Posterior cingulate gyrus (tissue), 11 donors: Measurements from ENCODE around the gene TNS1.

Source experiments
- DNase-seq, 10 donors: peaks; one replicate each; pipeline versions ENCODE4 v3.0.0 to v3.0.0-alpha.2; 2020 to 2021; ENCODE audit warnings: mixed read lengths in 3 of 10
- intact Hi-C: fragments of 100-400 bp; cut with DNase I; formaldehyde crosslinking; loops from one replicate; pipeline ENCODE4 v1.15.1; 2023

TNS1 gene

GRCh38 chr2:217950401-217950871 lies 52.4 kb downstream of the TNS1 start:
- intact Hi-C loops, result no loop called here
- peak in 2 of 10 donors; percentile 55 to 70 for DNase-seq

- DNase-seq, result no peak
- intact Hi-C loops, result no loop called here
Observed at GRCh38 chr2:217949447-217949846, 53.3 kb downstream of the TNS1 start.

GRCh38 chr2:217948897-217949296 lies 53.9 kb downstream of the TNS1 start:
- peak in 1 of 10 donors; percentile 32 for DNase-seq

GRCh38 chr2:217948351-217948791 lies 54.4 kb downstream of the TNS1 start:
- intact Hi-C loops, result no loop called here
- DNase-seq, result peak in 2 of 10 donors; percentile 29 to 73

More at GRCh38 chr2:217948897-217949296, 53.9 kb downstream of the TNS1 start:
- intact Hi-C loops, result no loop called here

- peak in 7 of 10 donors; percentile 33 to 92 (median 62) for DNase-seq
- intact Hi-C loops, result no loop called here
Observed at GRCh38 chr2:217947383-217948350, 55.1 kb downstream of the TNS1 start.

- intact Hi-C loops, result no loop called here
- peak in 2 of 10 donors; percentile 26 to 33 for DNase-seq
Observed at GRCh38 chr2:217946051-217946450, 56.7 kb downstream of the TNS1 start.

- intact Hi-C loops, result loop anchor here (2.0 kb wide), 1 partner anchor 43 kb away; no protein-coding TSS in a partner anchor
- DNase-seq, result peak in 4 of 10 donors; percentile 2 to 60 (median 20)
Observed at GRCh38 chr2:217945530-217945929, 57.3 kb downstream of the TNS1 start.

- intact Hi-C loops, result loop anchor here (2.0 to 5.0 kb wide), 2 partner anchors 43 to 44 kb away; no protein-coding TSS in a partner anchor
- peak in 3 of 10 donors; percentile 25 to 41 (median 41) for DNase-seq
Observed at GRCh38 chr2:217944923-217945322, 57.9 kb downstream of the TNS1 start.

GRCh38 chr2:217944366-217944765 lies 58.4 kb downstream of the TNS1 start:
- no peak for DNase-seq
- intact Hi-C loops, result loop anchor here (2.0 to 5.0 kb wide), 2 partner anchors 42 to 44 kb away; no protein-coding TSS in a partner anchor

GRCh38 chr2:217943446-217944321 lies 59.1 kb downstream of the TNS1 start:
- intact Hi-C loops, result loop anchor here (2.0 to 5.0 kb wide), 2 partner anchors 41 to 45 kb away; no protein-coding TSS in a partner anchor
- peak; percentile 58 to 97 (median 78) for DNase-seq

- intact Hi-C loops, result loop anchor here (5.0 kb wide), 1 partner anchor 41 kb away; no protein-coding TSS in a partner anchor
Observed at GRCh38 chr2:217942731-217943335, 60.0 kb downstream of the TNS1 start.

GRCh38 chr2:217941886-217942728 lies 60.7 kb downstream of the TNS1 start:
- DNase-seq, result peak in 3 of 10 donors; percentile 48 to 82 (median 70)
- intact Hi-C loops, result loop anchor here (5.0 kb wide), 1 partner anchor 40 kb away; no protein-coding TSS in a partner anchor

More at GRCh38 chr2:217942731-217943335, 60.0 kb downstream of the TNS1 start:
- DNase-seq, result peak in 9 of 10 donors; percentile 48 to 94 (median 69)

- intact Hi-C loops, result loop anchor here (5.0 kb wide), 1 partner anchor 39 kb away; no protein-coding TSS in a partner anchor
- DNase-seq, result peak in 3 of 10 donors; percentile 24 to 74 (median 56)
Observed at GRCh38 chr2:217941339-217941738, 61.5 kb downstream of the TNS1 start.

GRCh38 chr2:217940261-217941220 lies 62.3 kb downstream of the TNS1 start:
- peak in 3 of 10 donors; percentile 29 to 59 (median 59) for DNase-seq
- intact Hi-C loops, result loop anchor here (5.0 kb wide), 1 partner anchor 38 kb away; no protein-coding TSS in a partner anchor

GRCh38 chr2:217939629-217940245 lies 63.1 kb downstream of the TNS1 start:
- peak in 3 of 10 donors; percentile 46 to 59 (median 54) for DNase-seq
- intact Hi-C loops, result loop anchor here (5.0 kb wide), 1 partner anchor 37 kb away; no protein-coding TSS in a partner anchor

GRCh38 chr2:217939220-217939619 lies 63.6 kb downstream of the TNS1 start:
- peak in 2 of 10 donors; percentile 27 to 45 for DNase-seq
- intact Hi-C loops, result no loop called here

- intact Hi-C loops, result no loop called here
- peak in 4 of 10 donors; percentile 7 to 45 (median 39) for DNase-seq
Observed at GRCh38 chr2:217938036-217938435, 64.8 kb downstream of the TNS1 start.
